H1 (cell line): ENCODE data around the gene NEO1. TPM values are rescaled to one million over a fixed set of nuclear protein-coding genes. Genes with fewer than 3 reads are reported as not detected.

Source experiments
- CTCF ChIA-PET: fragments of 300-600 bp; sonication (Branson Sonifier 250); formaldehyde crosslinking; loops from one replicate; lab custom pipeline; 2021; ENCODE audit not compliant: partially characterized antibody; lab: Charles Lee
- POLR2A ChIA-PET: fragments of 300-600 bp; sonication (Branson Sonifier 250); formaldehyde crosslinking; loops from one replicate; lab custom pipeline; 2021; ENCODE audit warnings: inconsistent platforms; ENCODE audit not compliant: partially characterized antibody; lab: Charles Lee
- DNase-seq, 2 experiments: peaks; one replicate each; pipeline versions ENCODE4 v3.0.0 to v3.0.0-alpha.2; 2010 to 2022; ENCODE audit warnings: low spot score in 2 of 2, low read depth in 1 of 2, mixed read lengths in 1 of 2
- FAIRE-seq: peaks from 2 replicates; lab custom pipeline; 2011; peaks lifted over from hg19 to GRCh38; lab: Jason Lieb, UNC
- H2AFZ ChIP-seq: 2 replicates; pipeline ENCODE4 v1.8.1; 2012; ENCODE audit warnings: low read length, inconsistent platforms
- H2AK5ac ChIP-seq: 2 replicates; pipeline ENCODE4 v1.6.1; 2013; ENCODE audit warnings: low read depth, low read length
- H2BK120ac ChIP-seq: replicated peaks from 2 replicates; pipeline ENCODE3; 2013; ENCODE audit warnings: low read depth, low read length, inconsistent platforms
- H2BK12ac ChIP-seq: 2 replicates; pipeline ENCODE4 v1.6.1; 2013; ENCODE audit warnings: low read depth, low read length
- H2BK15ac ChIP-seq: 2 replicates; pipeline ENCODE4 v1.6.1; 2013; ENCODE audit warnings: low read length
- H2BK20ac ChIP-seq: 2 replicates; pipeline ENCODE4 v1.6.1; 2013; ENCODE audit warnings: low read length
- H2BK5ac ChIP-seq: 2 replicates; pipeline ENCODE4 v1.6.1; 2013; ENCODE audit warnings: low read depth, low read length
- H3K14ac ChIP-seq: 2 replicates; pipeline ENCODE4 v1.6.1; 2013; ENCODE audit warnings: inconsistent platforms; ENCODE audit not compliant: insufficient read length
- H3K18ac ChIP-seq: 2 replicates; pipeline ENCODE4 v1.6.1; 2013; ENCODE audit warnings: low read length; ENCODE audit errors: extremely low read depth
- H3K23ac ChIP-seq: 2 replicates; pipeline ENCODE4 v1.6.1; 2013; ENCODE audit warnings: inconsistent platforms; ENCODE audit not compliant: insufficient read length
- H3K23me2 ChIP-seq: 2 replicates; pipeline ENCODE4 v1.6.1; 2013; ENCODE audit warnings: low read depth, low read length
- H3K27ac ChIP-seq: 2 replicates; pipeline ENCODE4 v1.6.1; 2011; ENCODE audit warnings: low read depth, low read length, inconsistent platforms
- H3K27me3 ChIP-seq, 4 experiments: replicated peaks in 1 of 4; 1 replicate in 1 of 4; 2 replicates in 3 of 4; pipeline versions ENCODE4 v1.6.1 to v1.8.1; 2011 to 2013; ENCODE audit warnings: low read length in 3 of 4, mild to moderate bottlenecking in 3 of 4, inconsistent platforms in 2 of 4, mixed read lengths in 2 of 4, moderate library complexity in 1 of 4; ENCODE audit not compliant: control insufficient read depth in 3 of 4, insufficient read depth in 3 of 4; ENCODE audit errors: extremely low read depth in 1 of 4
- H3K36me3 ChIP-seq, 4 experiments: 2 replicates each; pipeline versions ENCODE4 v1.6.1 to v1.8.1; 2011 to 2013; ENCODE audit warnings: mild to moderate bottlenecking in 4 of 4, low read length in 3 of 4, moderate library complexity in 2 of 4, control low read depth in 1 of 4, inconsistent platforms in 1 of 4; ENCODE audit not compliant: insufficient read depth in 4 of 4, control insufficient read depth in 2 of 4
- H3K4ac ChIP-seq: replicated peaks from 2 replicates; pipeline ENCODE3; 2013; ENCODE audit warnings: low read length, low read depth, mixed read lengths, inconsistent platforms; ENCODE audit not compliant: insufficient read length
- H3K4me1 ChIP-seq, 4 experiments: replicated peaks in 1 of 4; 1 replicate in 1 of 4; 2 replicates in 3 of 4; pipeline versions ENCODE4 v1.6.1 to v1.8.1; 2011 to 2013; ENCODE audit warnings: low read length in 3 of 4, inconsistent platforms in 2 of 4, mixed read lengths in 1 of 4; ENCODE audit not compliant: insufficient read depth in 4 of 4, control insufficient read depth in 3 of 4
- H3K4me2 ChIP-seq, 2 experiments: 2 replicates each; pipeline versions ENCODE4 v1.6.1 to v1.8.1; 2011 to 2013; ENCODE audit warnings: low read depth in 2 of 2, low read length in 2 of 2, control low read depth in 1 of 2, inconsistent platforms in 1 of 2, mild to moderate bottlenecking in 1 of 2; ENCODE audit not compliant: insufficient read depth in 1 of 2
- H3K4me3 ChIP-seq, 4 experiments: fragments of 200-600, 300-600 bp in 1 of 4; sonication (generic), shearing (Covaris generic), sonication (Bioruptor Twin) in 1 of 4; 2 replicates each; pipeline versions ENCODE4 v1.5.1 to v1.8.1; 2011 to 2016; ENCODE audit warnings: low read length in 4 of 4, low read depth in 3 of 4, control low read depth in 2 of 4, inconsistent platforms in 2 of 4, mild to moderate bottlenecking in 2 of 4, mixed read lengths in 1 of 4, moderate library complexity in 1 of 4; ENCODE audit not compliant: insufficient read depth in 2 of 4; ENCODE audit errors: extremely low read depth in 1 of 4
- H3K56ac ChIP-seq: replicated peaks from 2 replicates; pipeline ENCODE3; 2013; ENCODE audit warnings: low read depth, mild to moderate bottlenecking, mixed read lengths, low read length, inconsistent platforms; ENCODE audit not compliant: insufficient read length
- H3K79me1 ChIP-seq: 2 replicates; pipeline ENCODE4 v1.6.1; 2013; ENCODE audit warnings: low read depth, low read length, control low read depth
- H3K79me2 ChIP-seq, 2 experiments: 2 replicates each; pipeline versions ENCODE4 v1.6.1 to v1.8.1; 2012 to 2013; ENCODE audit warnings: low read length in 2 of 2, mild to moderate bottlenecking in 2 of 2, inconsistent platforms in 1 of 2; ENCODE audit not compliant: insufficient read depth in 2 of 2, control insufficient read depth in 1 of 2
- H3K9ac ChIP-seq, 4 experiments: replicated peaks in 1 of 4; 1 replicate in 1 of 4; 2 replicates in 3 of 4; pipeline versions ENCODE4 v1.6.1 to v1.8.1; 2011 to 2013; ENCODE audit warnings: low read depth in 3 of 4, low read length in 3 of 4, control low read depth in 2 of 4, mild to moderate bottlenecking in 2 of 4, moderate library complexity in 2 of 4, inconsistent platforms in 1 of 4; ENCODE audit errors: extremely low read depth in 1 of 4
- H3K9me3 ChIP-seq, 2 experiments: 2 replicates each; pipeline versions ENCODE4 v1.6.1 to v1.8.1; 2012 to 2013; ENCODE audit warnings: mild to moderate bottlenecking in 2 of 2, moderate library complexity in 2 of 2, control low read depth in 1 of 2, inconsistent platforms in 1 of 2, low read depth in 1 of 2, low read length in 1 of 2, mixed read lengths in 1 of 2; ENCODE audit not compliant: insufficient read depth in 2 of 2
- H4K20me1 ChIP-seq, 2 experiments: replicated peaks in 1 of 2; 2 replicates each; pipeline versions ENCODE3 to v1.8.1; 2011 to 2013; ENCODE audit warnings: inconsistent platforms in 2 of 2, low read length in 2 of 2, mild to moderate bottlenecking in 1 of 2; ENCODE audit not compliant: insufficient read depth in 2 of 2, control insufficient read depth in 1 of 2
- H4K5ac ChIP-seq: 2 replicates; pipeline ENCODE4 v1.6.1; 2013; ENCODE audit warnings: low read length, low read depth, mixed read lengths, inconsistent platforms; ENCODE audit not compliant: insufficient read length
- H4K8ac ChIP-seq: 2 replicates; pipeline ENCODE4 v1.8.0; 2013; ENCODE audit warnings: mild to moderate bottlenecking, moderate library complexity, low read length, inconsistent platforms; ENCODE audit not compliant: insufficient read depth; ENCODE audit errors: extremely low read depth
- H4K91ac ChIP-seq: replicated peaks from 2 replicates; pipeline ENCODE3; 2013; ENCODE audit warnings: low read length, mixed read lengths, inconsistent platforms; ENCODE audit not compliant: insufficient read length
- EGR1 ChIP-seq: IDR thresholded peaks from 2 replicates; pipeline ENCODE4 v1.6.1; 2011; ENCODE audit warnings: low read depth, low read length, borderline replicate concordance
- NANOG ChIP-seq: IDR thresholded peaks from 2 replicates; pipeline ENCODE4 v1.6.1; 2011; ENCODE audit warnings: low read length, low read depth, mild to moderate bottlenecking, inconsistent platforms; ENCODE audit not compliant: insufficient read depth, poor library complexity, severe bottlenecking
- SP4 ChIP-seq: IDR thresholded peaks from 2 replicates; pipeline ENCODE4 v1.6.1; 2012; ENCODE audit warnings: low read length, inconsistent platforms
- TAF7 ChIP-seq: optimal IDR thresholded peaks from 2 replicates; pipeline ENCODE3; 2011; ENCODE audit warnings: low read depth, mild to moderate bottlenecking, inconsistent platforms, low read length, moderate library complexity, borderline replicate concordance
- WGBS, 2 experiments: shearing (Covaris generic) in 1 of 2; methylation state at CpG; one replicate each; pipeline versions ENCODE4 v1.1.6 to v1.1.7; 2013 to 2015; ENCODE audit warnings: low lambda C conversion rate in 2 of 2, mixed read lengths in 2 of 2, inconsistent platforms in 1 of 2, low coverage in 1 of 2, missing lambda C conversion rate in 1 of 2; ENCODE audit not compliant: insufficient replicate concordance in 2 of 2, insufficient coverage in 1 of 2, insufficient read length in 1 of 2; ENCODE audit errors: extremely low coverage in 1 of 2, missing lambda C conversion rate in 1 of 2; 5-methylcytosine and 5-hydroxymethylcytosine counted together
- polyA plus RNA-seq, 7 experiments: library from polyadenylated mRNA; depleted of rRNA in 3 of 7; stranded (reverse) in 5 of 7; unstranded in 2 of 7; fragments of >200 nt in 5 of 7; fragments of 200-250 nt in 2 of 7; gene quantifications; 1 replicate in 5 of 7; 2 replicates in 1 of 7; 4 replicates in 1 of 7; pipeline versions ENCODE4 v1.2.1 to v1.2.3, GENCODE V29; 2011 to 2013; ENCODE audit warnings: missing spikeins in 2 of 7, mixed read lengths in 2 of 7
- total RNA-seq: library from RNA; stranded (reverse); fragmentation: NEBNext Ultra II Directional; extraction: Animal tissue kit (Norgen Biotek cat#: 25700); gene quantifications from 2 replicates; pipeline ENCODE4 v1.2.1, GENCODE V29; 2021

Gene NEO1
- total and polyA plus RNA-seq, 2 of the 8 experiments (the other 6 are each of a cell fraction or from before 2014, with no cell fraction given), result 36.0 to 51.0 TPM

DNA sequence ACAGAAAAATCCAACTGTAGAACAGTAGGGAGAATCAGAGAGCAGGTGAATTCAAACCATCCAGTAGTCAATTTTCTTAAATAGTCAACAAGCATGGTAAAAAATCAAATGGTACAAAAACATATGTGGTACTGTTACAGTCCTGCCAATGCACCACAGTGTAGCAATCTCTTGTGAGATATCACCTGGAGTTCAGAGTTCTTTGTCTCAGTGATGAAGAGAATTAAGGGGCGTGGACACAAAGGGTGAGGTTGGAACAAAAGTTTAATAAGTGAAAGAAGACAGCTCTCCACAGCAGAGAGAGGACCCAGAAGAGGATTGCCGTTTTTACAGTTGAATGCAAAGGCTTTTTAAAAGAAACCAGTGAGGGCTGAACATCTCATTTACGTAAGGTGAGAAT is 113.2 kb downstream of the NEO1 start:
- no peaks in the 10 kb centered on the region for H3K23me2 ChIP-seq
- no peak overlapping the region for H3K4me3 ChIP-seq
- CTCF ChIA-PET, result interaction anchor here (0.6 to 1.4 kb wide), 3 partner anchors 9 to 681 kb away, joined by 3 to 4 read pairs (median 3); no protein-coding TSS in a partner anchor

More for the DNA sequence above, 113.2 kb downstream of the NEO1 start:
- DNase-seq (no peak), FAIRE-seq (no peak)
- H3K36me3 ChIP-seq, result peaks cover 0 to 14% (median 3%) of the 10 kb centered on the region in 4 experiments; a peak in 3 of 8 replicates
- peaks cover 11 to 15% of the 10 kb centered on the region in 2 experiments; a peak in 2 of 4 replicates for H3K9me3 ChIP-seq
- no peak overlapping the region for H4K5ac ChIP-seq
- 86% methylated on average over 3 of the region's 3 CpGs; no CpG with 5 or more reads in 1 of the 2 experiments for WGBS, 2 experiments
- no peak overlapping the region for H2AK5ac ChIP-seq
- peaks cover 0 to 7% (median 0%) of the 10 kb centered on the region in 4 experiments; a peak in 1 of 7 replicates for H3K4me1 ChIP-seq
- H2BK12ac ChIP-seq, result no peak overlapping the region
- H2BK20ac ChIP-seq, result no peak overlapping the region
- H2BK5ac ChIP-seq, result peak overlapping the region; percentile 46; the same call in 1 of the 2 replicates
- no peak overlapping the region for H3K4ac ChIP-seq
- no peak overlapping the region for H3K56ac ChIP-seq
- H3K79me2 ChIP-seq, result no peaks in the 10 kb centered on the region
- no peaks in the 10 kb centered on the region for H3K27me3 ChIP-seq
- no peak overlapping the region for H2BK15ac ChIP-seq
- no peak overlapping the region for H4K91ac ChIP-seq
- H3K4me2 ChIP-seq, result no peak overlapping the region
- no peak overlapping the region for H2BK120ac ChIP-seq
- no peak overlapping the region for H3K14ac ChIP-seq
- H3K9ac ChIP-seq, result no peak overlapping the region
- H3K79me1 ChIP-seq, result no peaks in the 10 kb centered on the region
- no peak overlapping the region for H4K8ac ChIP-seq
- no peak overlapping the region for H2AFZ ChIP-seq
- POLR2A ChIA-PET, result interaction anchor here (1.4 kb wide), 1 partner anchor 10 kb away, joined by 6 read pairs; no protein-coding TSS in a partner anchor
- peak overlapping the region; percentile 4; the same call in 1 of the 2 replicates for H3K27ac ChIP-seq
- H3K18ac ChIP-seq, result no peak overlapping the region
- H3K23ac ChIP-seq, result no peak overlapping the region
- no peak for TF ChIP-seq TAF7
- TF ChIP-seq SP4, result no peak
- TF ChIP-seq NANOG, result no peak
- no peak for TF ChIP-seq EGR1
- H4K20me1 ChIP-seq, result no peaks in the 10 kb centered on the region
